ENCODE measurements around the gene TMEM91. TPM values are rescaled to one million over a fixed set of nuclear protein-coding genes. Genes with fewer than 3 reads are reported as not detected.

Gene TMEM91
- total and polyA plus RNA-seq, 9 donors = 6.2 to 22.3 (median 9.9) TPM

- intact Hi-C loops (cut with DNase I) = no loop called here
- H3K36me3 ChIP-seq = no peaks in the 10 kb centered on the region
- no peak for TF ChIP-seq EP300 (IDR thresholded peaks at IDR 0.05)
Measured at GRCh38 chr19:41427647-41428480, 51.5 kb downstream of the TMEM91 start.

GRCh38 chr19:41428481-41428859, 52.1 kb downstream of the TMEM91 start:
- H3K4me1 ChIP-seq (ENCODE audit: insufficient read depth) = peaks cover 6% of the 10 kb centered on the region
- peak overlapping the region; percentile 54 for H3K4me3 ChIP-seq
- H3K9me3 ChIP-seq = no peaks in the 10 kb centered on the region
- intact Hi-C loops (cut with DNase I) = no loop called here
- peak overlapping the region in 1 of 2 donors; percentile 68 for H3K27ac ChIP-seq
- no peak for DNase-seq
- no peaks in the 10 kb centered on the region for H3K36me3 ChIP-seq
- TF ChIP-seq CTCF (IDR thresholded peaks at IDR 0.05) (no peak), EP300 (IDR thresholded peaks at IDR 0.05) (no peak), POLR2A (IDR thresholded peaks at IDR 0.05) (no peak)
- no peaks in the 10 kb centered on the region for H3K27me3 ChIP-seq
- 71 to 86% (median 74%) methylated on average over 1 of the region's 1 CpG for WGBS, 3 donors

More at GRCh38 chr19:41427647-41428480, 51.5 kb downstream of the TMEM91 start:
- Histone ChIP-seq H3K27ac (peak overlapping the region; percentile 22 to 68), H3K27me3 (no peaks in the 10 kb centered on the region), H3K4me1 (ENCODE audit: insufficient read depth) (peaks cover 6% of the 10 kb centered on the region), H3K9me3 (no peaks in the 10 kb centered on the region), H3K4me3 (peak overlapping the region; percentile 54)
- WGBS, 3 donors = 14 to 21% (median 16%) methylated on average over 23 of the region's 23 CpGs
- DNase-seq = peak in 4 of 5 donors; percentile 42 to 63 (median 56)

- Histone ChIP-seq H3K27me3 (no peaks in the 10 kb centered on the region), H3K4me1 (ENCODE audit: insufficient read depth) (peaks cover 6% of the 10 kb centered on the region), H3K36me3 (no peaks in the 10 kb centered on the region), H3K4me3 (no peak overlapping the region), H3K9me3 (no peaks in the 10 kb centered on the region), H3K27ac (no peak overlapping the region)
- intact Hi-C loops (cut with DNase I) = loop anchor here in 1 of 4 donors (10.0 kb wide), 1 partner anchor 106 kb away; no protein-coding TSS in a partner anchor
- TF ChIP-seq CTCF (IDR thresholded peaks at IDR 0.05) (no peak), EP300 (IDR thresholded peaks at IDR 0.05) (no peak), POLR2A (IDR thresholded peaks at IDR 0.05) (no peak)
- 71 to 93% (median 92%) methylated on average over 6 of the region's 6 CpGs for WGBS, 3 donors
- no peak for DNase-seq
Measured at GRCh38 chr19:41430922-41431321, 54.6 kb downstream of the TMEM91 start.

- no peaks in the 10 kb centered on the region for H3K36me3 ChIP-seq
- H3K27ac ChIP-seq = no peak overlapping the region
- DNase-seq = no peak
- no peaks in the 10 kb centered on the region for H3K9me3 ChIP-seq
- TF ChIP-seq POLR2A (IDR thresholded peaks at IDR 0.05) (no peak), EP300 (IDR thresholded peaks at IDR 0.05) (no peak), CTCF (IDR thresholded peaks at IDR 0.05) (no peak)
- WGBS, 3 donors = 56 to 63% (median 62%) methylated on average over 23 of the region's 23 CpGs
- no peak overlapping the region for H3K4me3 ChIP-seq
- no peaks in the 10 kb centered on the region for H3K27me3 ChIP-seq
- intact Hi-C loops (cut with DNase I) = loop anchor here in 1 of 4 donors (10.0 kb wide), 1 partner anchor 107 kb away; no protein-coding TSS in a partner anchor
- peaks cover 4% of the 10 kb centered on the region for H3K4me1 ChIP-seq (ENCODE audit: insufficient read depth)
Measured at GRCh38 chr19:41431426-41432386, 55.4 kb downstream of the TMEM91 start.

All from ovary (tissue), 9 donors.